HG03095 (cell line): ENCODE measurements around the gene IL11.
"Not testable (repeated sequence)": the region's sequence is repeated elsewhere in the genome, so short reads cannot be mapped to it uniquely, and the experiment has no call there.

Experiments used
- ATAC-seq: cut with Tn5 transposase; IDR thresholded peaks from one replicate; pipeline ENCODE4 v1.9.1; 2021; ENCODE audit warnings: moderate library complexity; ENCODE audit not compliant: unreplicated experiment

The IL11 gene

DNA sequence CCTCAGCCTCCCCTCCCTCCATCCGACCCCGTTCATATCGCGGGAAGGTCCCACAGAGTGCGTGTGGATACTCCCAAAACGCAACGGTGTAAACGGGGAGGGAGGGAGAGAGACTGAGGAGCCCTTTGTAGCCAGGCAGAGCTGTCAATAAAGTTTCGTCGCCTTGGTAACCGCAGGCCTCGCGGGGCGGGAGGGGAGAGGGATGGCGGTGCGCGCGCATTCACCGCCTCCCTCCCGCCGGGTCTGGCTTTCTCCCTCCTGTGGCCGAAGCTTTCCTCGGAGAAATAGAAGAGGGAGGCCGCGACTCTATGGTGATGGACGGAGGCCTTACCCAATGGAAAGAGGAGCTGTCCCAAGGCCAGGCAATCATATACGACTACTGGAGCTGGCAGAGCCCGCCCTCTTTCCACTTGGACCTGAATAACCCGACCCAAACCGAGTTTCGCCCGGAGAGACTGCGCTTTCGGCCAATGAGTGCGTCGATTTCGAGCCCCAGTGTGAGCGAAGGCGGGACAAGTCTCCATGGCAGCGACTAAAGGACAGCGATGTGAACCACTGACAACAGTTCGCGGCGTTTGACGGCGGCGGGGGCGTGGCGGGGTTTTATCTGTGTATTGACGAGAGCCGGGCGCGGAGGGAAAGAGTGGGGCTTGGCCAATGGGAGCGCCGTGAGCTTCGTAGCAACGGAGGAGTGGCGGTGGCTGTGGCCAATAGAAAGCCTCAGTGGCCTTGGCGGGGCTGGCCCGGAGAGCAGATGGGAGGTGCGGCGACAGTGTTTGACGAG lies 31.0 kb downstream of the IL11 start, which contains the start of gene KMT5C:
Gene KMT5C, plus strand, starts transcription at position 772 of the 784 bp plus-strand sequence. CDS start 2,061 bp downstream, outside the sequence.
- peak; percentile 74 for ATAC-seq

DNA sequence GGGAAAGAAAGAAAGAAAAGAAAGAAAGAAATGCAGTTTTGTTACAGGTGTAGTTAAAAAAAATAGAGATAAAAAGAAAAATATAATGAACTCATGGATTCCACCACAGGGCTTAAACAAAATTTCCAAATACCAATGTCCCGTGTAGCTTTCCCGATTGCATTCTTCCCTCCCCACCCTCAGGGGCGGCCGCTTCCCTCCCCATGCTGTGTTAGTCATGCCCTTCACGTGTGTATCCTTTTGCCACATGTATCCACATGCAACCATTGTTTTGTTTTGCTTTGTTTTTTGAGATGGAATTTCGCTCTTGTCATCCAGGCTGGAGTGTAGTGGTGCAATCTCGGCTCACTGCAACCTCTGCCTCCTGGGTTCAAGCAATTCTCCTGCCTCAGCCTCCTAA lies 34.2 kb downstream of the IL11 start:
- ATAC-seq = no peak

DNA sequence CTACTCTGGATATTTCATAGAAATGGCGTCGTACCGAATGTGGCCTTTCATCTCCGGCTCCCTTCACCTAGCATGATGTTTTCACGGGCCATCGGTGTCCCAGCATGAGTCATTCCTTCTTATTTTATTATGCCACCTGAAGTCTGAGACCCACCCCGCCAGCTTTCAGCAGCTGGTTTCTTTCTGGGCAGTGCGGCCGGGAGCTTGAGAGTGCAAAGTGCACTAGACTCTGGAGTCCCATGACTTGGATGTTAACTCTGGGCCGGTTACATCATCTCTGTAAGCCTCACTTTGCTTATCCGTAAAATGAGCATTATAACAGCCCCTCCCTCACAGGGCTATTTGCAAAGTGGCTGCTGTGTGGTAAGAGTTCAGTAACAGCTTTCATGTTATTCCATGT lies 36.4 kb downstream of the IL11 start:
- no peak for ATAC-seq

DNA sequence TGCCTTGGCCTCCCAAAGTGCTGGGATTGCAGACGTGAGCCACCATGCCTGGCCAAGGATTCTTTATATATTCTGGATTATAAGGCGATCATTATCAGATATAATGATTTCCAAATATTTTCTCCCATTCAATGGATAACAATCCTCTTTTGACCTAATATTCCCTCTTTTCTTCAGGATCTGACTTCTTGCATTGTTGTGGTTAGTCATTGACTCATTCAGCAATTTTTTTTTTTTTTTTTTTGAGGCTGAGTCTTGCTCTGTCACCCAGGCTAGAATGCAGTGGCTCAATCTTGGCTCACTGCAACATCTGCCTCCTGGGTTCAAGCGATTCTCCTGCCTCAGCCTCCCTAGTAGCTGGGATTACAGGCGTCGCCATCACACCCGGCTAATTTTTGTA lies 40.5 kb downstream of the IL11 start:
- not testable (repeated sequence) for ATAC-seq

DNA sequence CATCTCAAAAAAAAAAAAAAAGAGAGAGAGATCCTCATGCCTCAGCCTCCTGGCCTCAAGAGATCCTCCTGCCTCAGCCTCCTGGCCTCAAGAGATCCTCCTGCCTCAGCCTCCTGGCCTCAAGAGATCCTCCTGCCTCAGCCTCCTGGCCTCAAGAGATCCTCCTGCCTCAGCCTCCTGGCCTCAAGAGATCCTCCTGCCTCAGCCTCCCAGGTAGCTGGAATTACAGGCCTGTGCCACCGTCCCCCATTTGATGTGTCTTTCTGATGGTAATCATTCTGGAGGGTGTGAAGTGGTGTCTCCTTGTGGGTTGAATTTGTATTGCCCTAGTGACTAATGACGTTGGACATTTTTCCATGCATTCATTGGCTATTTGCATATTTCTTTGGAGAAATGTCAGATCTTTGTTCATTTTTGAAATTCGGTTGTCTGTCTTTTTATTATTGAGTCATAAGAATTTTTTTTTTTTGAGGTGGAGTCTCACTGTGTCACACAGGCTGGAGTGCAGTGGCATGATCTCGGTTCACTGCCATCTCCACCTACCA lies 41.4 kb downstream of the IL11 start:
- not testable (repeated sequence) for ATAC-seq

DNA sequence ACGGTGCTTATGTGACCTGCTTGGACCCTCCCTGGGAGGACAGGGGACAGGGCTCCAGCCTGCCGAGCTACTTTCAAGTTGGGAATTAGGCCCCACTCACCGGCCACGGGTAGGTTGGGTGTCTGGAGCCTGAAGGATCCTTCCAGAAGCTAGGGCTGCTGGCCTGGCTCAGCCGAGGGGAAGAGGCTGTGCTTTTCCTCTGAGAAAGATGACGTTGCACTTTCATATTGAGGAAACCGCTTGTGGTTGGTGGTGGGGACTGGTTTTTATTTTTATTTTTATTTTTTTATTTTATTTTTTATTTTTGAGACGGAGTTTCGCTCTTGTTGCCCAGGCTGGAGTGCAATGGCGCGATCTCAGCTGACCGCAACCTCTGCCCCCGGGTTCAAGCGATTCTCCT lies 45.1 kb downstream of the IL11 start, which contains the start of gene TMEM150B:
Gene TMEM150B, minus strand, starts transcription at position 170 of the 400 bp plus-strand sequence. CDS start 4,305 bp downstream, outside the sequence.
- no peak for ATAC-seq

DNA sequence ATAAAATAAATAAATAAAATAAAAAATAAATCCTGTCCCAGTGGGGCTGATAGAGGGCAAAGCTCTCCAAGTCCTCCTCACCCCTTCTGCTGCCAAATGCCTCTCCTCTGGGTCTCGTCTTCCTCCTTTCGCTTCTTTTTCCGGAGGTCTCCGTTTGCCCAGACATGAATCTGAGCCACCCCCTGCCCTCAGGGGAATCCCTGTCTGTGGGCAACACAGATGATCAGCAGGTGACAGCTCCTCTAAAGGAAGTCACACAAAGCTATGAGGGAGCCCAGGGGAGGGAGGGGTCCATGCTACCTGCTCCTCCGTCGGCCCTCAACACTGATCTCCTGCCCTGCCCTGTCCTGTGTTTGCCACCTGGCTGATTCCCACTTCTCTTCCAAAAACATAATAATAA lies 45.6 kb downstream of the IL11 start:
- ATAC-seq = no peak

DNA sequence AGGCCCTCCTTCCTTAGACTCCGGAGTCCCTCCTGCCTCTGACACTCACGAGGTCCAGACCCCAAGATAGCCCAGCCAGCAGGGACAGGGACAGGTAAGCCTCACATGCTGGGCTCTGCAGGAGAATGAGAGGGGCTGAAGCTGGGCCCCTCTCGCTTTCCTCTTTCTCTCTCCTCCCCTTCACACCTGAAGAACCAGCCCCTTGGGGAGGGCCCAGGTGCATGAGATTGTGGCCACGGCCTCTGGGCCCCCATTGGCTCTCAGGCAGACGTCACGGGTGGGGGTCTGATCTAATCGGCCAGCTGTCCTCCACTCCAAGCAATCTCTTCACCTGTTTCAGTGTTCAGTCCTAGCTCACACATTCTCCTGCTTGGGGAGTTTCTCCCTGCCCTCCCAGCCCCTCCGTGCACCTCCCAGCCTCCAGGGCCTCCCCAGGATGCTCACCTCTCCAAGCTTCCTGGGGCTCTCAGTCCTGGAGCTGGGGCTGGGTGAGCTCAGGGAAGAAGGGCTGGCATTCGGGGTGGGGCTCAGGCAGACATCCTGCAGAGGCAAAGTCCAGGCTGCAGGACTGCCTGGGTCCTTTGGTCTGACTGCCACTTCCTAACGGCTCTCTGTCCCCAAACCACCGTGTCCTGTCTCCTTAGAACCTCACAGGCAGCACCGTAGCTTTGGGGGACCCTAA lies 47.9 kb downstream of the IL11 start:
- ATAC-seq = no peak

DNA sequence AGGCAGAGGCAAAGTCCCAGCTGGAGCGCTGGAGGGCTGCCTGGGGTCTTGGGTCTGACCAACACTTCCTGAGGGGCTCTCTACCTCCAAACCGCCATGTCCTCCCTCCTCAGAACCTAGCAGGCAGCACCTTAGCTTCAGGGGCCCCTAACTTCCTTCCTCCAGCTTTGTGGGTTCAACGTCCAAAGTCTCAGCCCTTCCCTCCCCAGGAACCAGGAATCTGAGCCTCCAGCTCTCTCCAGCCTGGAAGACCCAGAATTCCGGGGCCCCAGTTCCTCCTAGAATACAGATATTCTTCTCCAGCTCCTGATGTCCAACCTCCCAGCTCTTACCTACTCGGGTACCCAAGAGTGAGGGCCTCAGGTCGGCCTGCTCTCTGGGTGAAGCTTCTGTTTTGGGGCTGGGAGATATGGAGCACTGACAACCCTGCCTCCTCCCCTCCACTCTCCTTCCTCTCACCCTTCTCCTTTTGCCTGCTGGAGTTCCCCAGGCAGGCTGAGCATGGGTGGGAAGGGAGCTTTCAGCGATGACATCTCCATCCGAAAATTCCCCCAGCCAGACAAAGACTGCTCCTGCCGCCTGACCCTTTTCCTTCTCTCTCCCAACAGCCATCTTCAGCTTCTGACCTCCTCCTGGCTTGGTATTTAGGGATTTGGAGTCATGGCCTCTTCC lies 48.7 kb downstream of the IL11 start:
- no peak for ATAC-seq

DNA sequence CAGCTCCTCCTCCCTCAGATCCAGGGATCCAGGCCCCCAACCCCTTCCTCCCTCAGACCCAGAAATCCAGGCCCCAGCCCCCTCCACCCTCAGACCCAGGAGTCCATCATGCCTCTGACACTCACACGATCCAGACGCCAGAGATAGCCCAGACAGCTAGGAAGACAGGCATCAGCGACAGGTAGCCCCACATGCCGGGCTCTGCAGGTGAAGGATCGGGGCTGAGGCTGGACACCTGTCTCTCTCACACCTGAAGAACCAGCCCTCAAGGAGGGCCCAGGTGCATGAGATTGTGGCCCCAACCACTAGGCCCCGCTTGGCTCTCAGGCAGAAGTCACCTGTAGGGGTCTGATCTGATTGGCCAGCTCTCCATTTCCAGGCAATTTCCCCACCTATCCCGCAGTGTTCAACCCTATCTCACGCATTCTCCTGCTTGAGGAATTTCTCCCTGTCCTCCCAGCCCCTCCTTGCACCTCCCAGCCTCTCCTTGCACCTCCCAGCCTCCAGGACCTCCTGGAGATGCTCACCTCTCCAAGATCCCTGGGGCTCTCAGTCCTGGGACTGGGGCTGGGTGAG lies 49.3 kb downstream of the IL11 start:
- no peak for ATAC-seq

DNA sequence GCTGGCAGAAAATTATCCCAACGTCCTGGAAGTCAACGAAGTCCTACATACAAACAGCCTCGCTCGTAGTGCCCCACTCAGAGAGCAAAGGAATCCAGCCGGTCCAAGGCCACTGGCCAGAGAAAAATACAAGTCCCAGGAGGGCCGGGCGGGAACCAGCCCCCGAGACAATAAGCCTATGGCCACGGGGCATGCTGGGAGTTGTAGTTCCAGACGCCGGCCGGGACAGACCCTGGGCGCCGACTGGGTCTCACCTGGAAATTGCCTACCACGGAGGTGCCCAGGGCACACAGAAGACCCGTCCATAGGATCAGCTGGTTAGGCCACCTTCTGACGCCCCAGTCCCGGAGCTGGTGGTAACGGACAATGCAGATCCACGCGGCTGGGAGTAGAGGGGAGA lies 50.5 kb downstream of the IL11 start:
- no peak for ATAC-seq

DNA sequence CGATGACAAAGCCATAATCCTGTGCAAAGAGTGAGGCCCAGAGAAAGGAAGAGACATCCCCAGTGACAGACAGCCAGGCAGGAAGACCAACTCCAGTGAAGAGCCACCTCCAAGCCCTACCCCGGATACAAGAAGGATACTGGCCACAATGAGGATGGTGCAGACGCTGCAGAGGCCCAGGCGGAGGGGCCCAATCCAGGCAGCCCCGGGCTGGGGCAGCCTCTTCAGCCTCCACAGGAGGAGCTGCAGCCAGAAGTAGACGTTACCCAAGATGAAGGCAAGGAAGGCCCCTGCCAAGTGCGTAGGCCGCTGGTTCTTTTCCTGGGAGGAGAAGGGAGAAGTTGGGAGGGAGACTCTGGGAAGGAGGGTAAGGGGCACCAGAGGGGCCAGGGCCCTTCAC lies 53.6 kb downstream of the IL11 start:
- no peak for ATAC-seq

DNA sequence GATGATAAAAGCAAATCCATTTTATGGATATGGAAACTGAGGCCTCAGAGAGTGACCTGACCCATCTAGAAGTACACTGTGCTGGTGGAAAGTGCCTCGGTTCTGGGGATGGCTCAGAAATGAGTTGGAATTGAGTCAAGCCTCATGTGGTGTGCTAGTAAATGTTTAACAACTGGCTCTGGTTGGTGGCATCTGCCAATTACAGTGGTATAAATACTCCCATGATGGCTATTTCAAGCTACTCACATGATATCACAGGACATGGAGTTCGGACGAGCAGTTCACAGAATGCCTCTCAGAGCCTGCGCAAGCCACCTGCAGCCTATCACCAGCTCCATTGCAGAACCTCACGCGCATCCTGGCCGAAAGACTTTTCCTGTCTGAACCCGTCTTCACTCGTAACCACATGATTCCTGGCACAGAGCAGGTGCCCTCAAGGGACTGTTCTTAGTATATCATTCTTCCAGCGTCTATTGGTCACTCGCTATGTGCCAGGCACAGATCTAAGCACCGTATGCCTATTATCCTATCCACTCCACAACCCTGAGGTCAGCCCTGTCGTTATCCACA lies 54.2 kb downstream of the IL11 start:
- ATAC-seq = no peak

DNA sequence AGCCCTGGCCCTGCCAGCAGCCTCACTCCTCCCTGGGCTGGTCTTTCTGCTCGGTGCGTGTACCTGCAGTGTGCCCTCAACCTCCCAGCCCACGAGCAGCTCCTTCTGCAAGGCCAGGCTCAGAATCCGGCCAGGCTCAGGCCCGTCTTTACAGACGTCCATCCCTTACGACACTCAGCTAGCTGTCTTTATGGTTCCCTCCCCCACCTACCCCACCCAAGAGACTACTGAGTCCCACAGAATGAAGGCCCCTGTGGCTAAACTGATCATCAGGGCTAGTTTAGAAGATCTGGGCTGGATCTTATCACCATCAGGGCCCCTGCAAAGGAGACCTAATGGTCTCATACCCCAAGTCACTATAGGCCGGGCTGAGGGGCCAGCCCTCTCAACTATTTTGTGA lies 55.9 kb downstream of the IL11 start:
- ATAC-seq = no peak
